HG03175 (cell line): ENCODE data around the gene SLC6A19.

ENCODE experiments used
- ATAC-seq: cut with Tn5 transposase; IDR thresholded peaks from one replicate; pipeline ENCODE4 v1.9.1; 2021; ENCODE audit warnings: mild to moderate bottlenecking, moderate library complexity; ENCODE audit not compliant: unreplicated experiment

The SLC6A19 gene

DNA sequence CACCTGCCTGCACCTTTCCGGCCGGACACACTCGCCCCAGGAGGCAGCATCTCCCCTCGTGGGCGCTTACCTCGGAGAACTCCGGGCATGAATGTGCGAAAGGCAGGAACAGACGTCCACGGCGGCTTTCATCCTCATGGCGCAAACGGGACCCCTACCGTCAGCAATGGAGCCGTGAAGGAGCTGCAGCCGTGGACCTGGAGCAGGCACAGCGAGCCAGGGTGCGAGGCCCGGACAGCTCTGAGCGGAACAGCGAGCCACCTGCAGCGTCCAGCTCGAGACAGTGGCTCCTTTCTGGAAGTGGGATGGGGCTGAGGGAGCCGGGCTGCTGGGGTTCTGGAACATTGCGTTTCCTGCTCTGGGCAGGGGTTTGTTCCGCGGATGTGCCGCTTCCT, 7.8 kb upstream of the SLC6A19 start:
- no peak for ATAC-seq

DNA sequence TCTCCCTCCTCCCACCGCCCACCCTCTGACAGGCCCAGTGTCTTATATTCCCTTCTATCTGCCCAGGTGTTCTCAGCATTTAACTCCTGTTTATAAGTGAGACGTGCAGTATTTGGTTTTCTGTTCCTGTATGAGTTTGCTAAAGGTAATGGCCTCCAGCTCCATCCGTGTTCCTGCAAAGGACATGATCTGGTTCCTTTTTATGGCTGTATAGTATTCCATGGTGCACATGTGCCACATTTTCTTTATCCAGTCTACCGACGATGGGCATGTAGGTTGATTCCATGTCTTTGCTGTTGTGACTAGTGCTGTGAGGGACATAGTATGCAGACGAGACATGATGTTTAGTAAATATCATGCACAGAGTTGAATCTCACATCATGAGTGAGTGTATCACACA, 7.0 kb upstream of the SLC6A19 start:
- no peak for ATAC-seq

DNA sequence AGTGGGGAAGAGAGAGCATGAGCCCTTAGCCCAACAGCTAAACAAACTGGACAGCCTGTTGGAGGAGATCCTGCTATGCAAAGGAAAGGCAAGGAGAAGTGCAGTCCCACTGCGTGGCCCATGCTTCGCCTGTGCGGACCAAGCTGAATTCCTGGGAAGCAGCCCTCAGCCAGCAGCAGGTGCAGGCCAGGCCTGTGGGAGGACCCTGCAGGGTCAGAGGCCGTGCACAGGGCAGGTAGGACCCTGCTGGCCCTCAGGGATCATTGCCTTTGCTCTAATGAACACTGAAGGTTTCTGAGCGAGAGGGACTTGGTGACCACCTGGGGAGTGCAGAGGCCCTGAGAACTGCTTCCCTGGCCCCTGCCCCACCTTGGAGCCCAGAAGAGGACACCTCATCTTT, 6.0 kb upstream of the SLC6A19 start:
- no peak for ATAC-seq

DNA sequence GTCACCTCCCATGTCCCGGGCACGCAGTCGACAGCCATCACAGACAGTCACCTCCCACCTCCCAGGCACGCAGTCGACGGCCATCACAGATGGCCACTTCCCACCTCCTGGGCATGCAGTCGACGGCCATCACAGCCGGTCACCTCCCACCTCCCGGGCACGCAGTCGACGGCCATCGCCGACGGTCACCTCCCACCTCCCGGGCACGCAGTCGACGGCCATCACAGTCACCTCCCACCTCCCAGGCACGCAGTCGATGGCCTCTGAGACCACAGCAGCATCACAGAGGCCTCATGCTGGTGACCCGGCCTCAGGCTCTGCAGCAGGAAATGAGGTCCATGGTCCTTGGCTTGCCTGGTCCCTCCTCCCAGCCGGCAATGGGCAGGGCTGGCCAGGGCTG, 5.5 kb upstream of the SLC6A19 start:
- no peak for ATAC-seq

DNA sequence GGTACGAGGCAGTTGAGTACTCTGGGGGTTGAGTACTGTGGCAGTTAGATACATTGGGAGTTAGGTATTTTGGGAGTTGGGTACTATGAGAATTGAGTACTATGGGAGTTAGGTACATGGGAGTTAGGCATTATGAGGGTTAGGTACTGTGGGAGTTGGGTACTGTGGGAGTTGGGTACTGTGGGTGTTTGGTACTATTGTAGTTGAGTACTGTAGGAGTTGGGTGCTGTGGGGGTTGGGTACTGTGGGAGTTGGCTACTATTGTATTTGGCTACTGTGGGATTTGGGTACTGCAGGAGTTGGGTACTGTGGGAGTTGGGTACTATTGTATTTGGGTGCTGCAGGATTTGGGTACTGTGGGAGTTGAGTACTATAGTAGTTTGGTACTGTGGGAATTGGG, 4.8 kb upstream of the SLC6A19 start:
- no peak for ATAC-seq

GRCh38 chr5:1197876-1198666, 3.3 kb upstream of the SLC6A19 start:
- ATAC-seq: no peak

DNA sequence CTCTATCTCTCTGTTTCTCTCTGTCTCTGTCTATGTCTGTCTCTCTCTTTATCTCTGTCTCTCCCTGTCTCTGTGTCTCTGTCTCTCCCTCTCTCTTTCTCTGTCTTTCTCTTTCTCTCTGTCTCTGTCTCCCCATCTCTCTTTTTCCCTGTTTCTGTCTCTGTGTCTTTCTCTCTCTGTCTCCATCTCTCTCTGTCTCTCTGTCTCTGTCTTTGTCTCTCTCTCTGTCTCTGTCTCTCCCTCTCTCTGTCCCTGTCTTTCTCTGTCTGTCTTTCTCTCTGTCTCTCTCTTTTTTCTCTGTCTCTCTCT, 2.1 kb upstream of the SLC6A19 start:
- ATAC-seq: no peak

- ATAC-seq: no peak
These were observed 1.5 kb upstream of the SLC6A19 start for GRCh38 chr5:1199649-1200494.

DNA sequence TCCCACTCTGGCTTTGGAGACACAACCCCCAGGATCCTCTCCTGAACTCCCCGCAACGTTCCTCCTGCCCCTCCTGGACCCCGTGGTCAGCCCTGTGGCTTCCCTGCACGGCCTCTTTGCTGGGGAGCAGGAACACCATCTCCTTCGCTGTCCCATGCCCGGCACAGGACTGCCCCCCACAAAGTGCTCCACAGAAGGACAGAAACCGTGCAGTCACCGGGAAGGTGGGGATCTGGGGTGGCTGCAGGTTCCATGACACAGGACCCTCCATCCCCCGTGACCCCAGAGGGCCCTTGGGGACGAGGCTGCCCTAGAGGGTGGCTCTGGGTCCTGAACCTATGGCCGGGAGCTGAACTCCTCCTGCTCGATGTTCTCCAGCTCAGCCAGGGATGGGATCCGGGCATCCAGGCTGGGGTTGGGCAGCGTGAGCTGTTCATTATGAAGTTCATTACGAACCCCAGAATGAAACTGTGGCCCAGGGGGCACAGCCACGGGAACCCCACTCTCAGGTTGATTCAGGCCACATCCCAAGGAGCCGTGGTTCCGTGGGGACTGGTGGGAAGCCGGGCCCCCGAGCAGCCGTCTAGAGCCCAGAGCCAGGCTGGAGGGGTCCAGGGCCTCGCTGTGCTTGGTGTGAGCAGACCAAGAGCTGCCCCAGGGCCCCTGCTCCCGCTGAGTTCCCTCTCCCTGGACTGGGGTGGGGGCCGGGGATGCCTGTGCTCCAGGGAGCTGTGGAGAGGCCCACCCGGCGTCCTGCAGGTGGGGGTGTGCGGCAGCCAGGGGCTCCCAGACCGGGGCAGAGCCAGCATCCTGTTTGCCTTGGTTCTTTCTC, 684 bp upstream of the SLC6A19 start:
- ATAC-seq: no peak

DNA sequence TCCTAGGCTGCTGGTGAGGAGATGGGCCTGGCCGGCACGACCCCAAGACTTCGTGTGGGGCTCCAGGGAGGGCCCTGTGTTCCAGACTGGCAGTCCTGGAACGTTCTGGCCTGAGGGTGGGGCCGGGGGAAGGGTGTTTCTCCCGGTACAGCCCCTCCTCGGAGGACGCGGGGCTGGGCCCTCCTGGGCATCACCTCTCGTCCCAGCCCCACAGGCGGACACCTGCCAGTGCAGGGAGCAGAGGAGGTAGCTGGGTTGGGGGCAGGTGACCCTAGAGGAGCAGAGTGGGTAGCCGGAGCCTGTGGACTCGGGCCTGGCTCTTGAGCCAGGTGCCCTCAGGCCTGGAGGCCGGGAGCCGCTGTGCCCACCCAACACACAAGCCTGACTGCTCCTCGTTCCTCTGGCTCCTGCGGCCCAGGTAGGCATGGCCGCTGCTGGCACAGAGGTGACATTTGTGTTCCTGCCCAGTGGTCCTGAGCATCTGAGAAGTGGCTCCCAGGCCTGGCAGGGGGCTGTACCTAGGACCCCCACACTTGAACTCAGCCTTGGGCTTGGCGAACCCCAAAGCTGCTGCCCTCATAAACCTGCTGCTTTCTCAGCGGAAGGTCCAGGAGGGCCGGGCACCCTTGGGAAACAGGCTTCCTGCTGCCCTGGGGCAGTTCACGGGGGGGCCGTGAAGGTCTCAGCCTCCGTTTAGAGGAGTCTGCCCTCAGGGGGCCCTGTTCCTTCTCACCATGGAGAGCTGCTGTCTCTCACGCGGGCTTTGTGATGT, 817 bp downstream of the SLC6A19 start:
- no peak for ATAC-seq

- no peak for ATAC-seq
These were observed 1.4 kb downstream of the SLC6A19 start for GRCh38 chr5:1202798-1203185.

- ATAC-seq: no peak
These were observed 2.0 kb downstream of the SLC6A19 start for GRCh38 chr5:1203311-1203967.

DNA sequence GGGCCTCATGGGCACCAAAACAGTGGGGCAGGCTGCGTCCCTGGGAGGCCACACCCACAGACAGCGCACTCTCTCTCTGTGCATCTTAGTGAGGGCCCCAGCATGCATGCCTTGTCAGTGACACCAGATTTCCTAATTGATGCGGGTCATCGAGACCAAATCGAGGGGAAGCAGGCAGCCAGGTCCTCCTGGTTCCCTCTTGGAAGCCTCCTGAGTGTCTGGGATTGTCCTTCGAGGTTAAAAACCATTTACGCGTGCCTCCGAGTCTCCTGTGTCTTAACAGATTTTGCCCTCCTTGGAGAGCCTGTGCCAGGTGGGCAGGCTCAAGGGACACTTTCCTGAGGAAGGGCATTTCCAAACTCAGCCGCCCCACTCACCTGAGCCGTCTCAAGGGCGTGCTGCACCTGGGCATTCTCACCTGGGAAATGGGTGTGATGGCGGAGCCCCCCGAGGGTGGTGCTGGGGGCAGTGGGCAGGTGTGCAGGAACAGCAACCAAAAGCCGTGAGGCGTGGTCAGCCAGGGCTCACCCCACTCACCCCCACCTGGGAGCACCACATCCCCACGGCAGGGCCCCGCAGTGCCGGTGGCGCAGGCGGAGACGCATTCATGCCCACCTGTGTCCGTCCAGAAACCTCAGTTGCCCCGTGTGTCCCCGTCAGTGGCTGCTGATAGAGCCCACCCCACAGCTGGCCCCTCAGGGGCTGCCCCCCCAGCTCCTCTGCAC, 2.7 kb downstream of the SLC6A19 start:
- no peak for ATAC-seq

DNA sequence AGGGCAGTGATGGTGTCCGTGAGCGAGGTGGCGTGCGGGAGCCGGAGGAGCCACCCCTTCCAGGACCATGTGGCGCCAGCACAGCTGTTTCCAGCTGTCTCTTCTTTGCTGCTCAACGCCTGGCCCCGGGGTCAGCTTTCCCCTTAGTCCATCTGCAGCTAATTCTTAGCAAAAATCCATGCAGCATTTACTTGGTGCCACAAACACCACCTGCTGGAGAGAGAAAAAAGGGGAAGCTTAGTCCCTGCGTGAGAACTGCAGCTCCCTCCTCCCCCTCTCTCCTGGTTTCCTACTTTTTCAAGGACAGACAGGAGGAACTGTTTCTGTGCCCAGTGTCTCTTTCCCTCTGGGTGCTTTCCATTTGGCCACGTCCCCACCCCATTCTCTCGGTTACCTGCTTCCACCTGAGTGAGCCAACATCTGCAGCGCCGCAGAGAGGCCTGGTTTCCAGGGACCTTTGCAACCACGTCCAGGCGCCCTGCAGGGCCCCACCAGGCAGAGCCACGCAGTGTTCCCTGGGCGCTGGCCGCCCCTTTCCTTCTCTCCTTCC, 3.4 kb downstream of the SLC6A19 start:
- ATAC-seq: no peak

GRCh38 chr5:1205255-1206180, 4.1 kb downstream of the SLC6A19 start:
- no peak for ATAC-seq

DNA sequence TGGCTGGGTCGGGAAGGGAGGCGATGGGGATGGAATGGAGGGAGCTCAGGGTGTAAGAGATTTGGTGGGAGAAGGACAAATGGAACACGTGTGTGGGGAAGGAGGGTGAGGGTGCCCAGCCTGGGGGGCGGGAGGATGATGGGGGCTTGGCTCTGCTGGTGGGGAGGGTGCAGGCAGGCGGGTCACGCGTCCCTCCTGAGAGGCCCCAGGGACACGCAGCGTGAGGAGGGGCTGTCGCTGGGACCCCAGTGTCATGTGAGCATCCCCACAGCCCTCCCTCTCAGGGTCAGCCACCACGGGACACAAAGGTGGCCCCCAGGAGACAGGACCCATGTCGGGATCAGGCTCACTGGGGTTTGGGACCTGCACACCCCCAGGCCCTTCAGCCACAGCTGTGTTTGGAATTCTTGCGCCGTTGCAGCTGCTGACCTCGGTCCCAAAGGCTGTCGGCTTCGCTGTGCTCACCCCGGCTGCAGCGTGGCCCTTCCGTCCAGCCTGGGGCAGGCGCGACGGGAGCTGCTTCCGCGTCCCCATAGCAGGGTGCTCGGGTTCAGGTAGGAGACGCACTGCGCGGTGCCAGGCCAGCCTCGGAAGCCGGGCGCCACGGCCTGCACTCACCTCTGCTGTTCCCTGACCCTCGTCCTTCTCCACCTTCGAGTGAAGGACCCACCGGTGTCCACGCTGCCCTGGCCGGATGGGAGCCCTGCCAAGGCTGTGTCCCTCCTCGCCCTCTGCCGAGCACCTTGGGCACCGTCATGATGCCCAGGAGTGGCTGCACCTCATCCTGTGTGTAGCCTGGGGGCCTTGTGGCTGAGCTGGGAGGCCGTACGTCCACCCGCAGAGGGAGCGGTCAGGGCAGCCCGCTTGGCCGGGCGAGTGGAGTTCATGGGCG, 5.4 kb downstream of the SLC6A19 start:
- no peak for ATAC-seq

GRCh38 chr5:1207555-1207954, 6.2 kb downstream of the SLC6A19 start:
- ATAC-seq: no peak
